GM23338 (cell line): ENCODE results near the gene TPST1.

ENCODE experiments used
- CREB1 ChIP-seq: fragments of 250-450 bp; sonication (Bioruptor Pico); IDR thresholded peaks from 2 replicates; pipeline ENCODE4 v1.5.0; 2020; ENCODE audit warnings: low read depth, mild to moderate bottlenecking, moderate library complexity
- EZH2 ChIP-seq: fragments of 200-600 bp; sonication (generic); IDR thresholded peaks from one replicate; pipeline ENCODE4 v1.8.0; 2017; ENCODE audit warnings: antibody characterized with exemption, mild to moderate bottlenecking, low read depth; ENCODE audit not compliant: unreplicated experiment
- EZH2phosphoT487 ChIP-seq: fragments of 200-600 bp; sonication (generic); IDR thresholded peaks from one replicate; pipeline ENCODE4 v1.8.1; 2018; ENCODE audit warnings: antibody characterized with exemption; ENCODE audit not compliant: unreplicated experiment
- JUNB ChIP-seq: IDR thresholded peaks from one replicate; pipeline ENCODE4 v1.6.1; 2016; ENCODE audit warnings: antibody characterized with exemption; ENCODE audit not compliant: unreplicated experiment
- NANOG ChIP-seq: IDR thresholded peaks from 2 replicates; pipeline ENCODE4 v1.6.1; 2016; ENCODE audit warnings: antibody characterized with exemption, borderline replicate concordance
- POLR2AphosphoS5 ChIP-seq: IDR thresholded peaks from 2 replicates; pipeline ENCODE4 v1.6.1; 2016; ENCODE audit warnings: antibody characterized with exemption, low read depth
- STAT1 ChIP-seq: IDR thresholded peaks from one replicate; pipeline ENCODE4 v1.6.1; 2016; ENCODE audit warnings: antibody characterized with exemption; ENCODE audit not compliant: unreplicated experiment
- ZNF114 ChIP-seq: fragments of 250-450 bp; sonication (Bioruptor Pico); IDR thresholded peaks from 2 replicates; pipeline ENCODE4 v1.5.0; 2020; ENCODE audit warnings: mild to moderate bottlenecking, moderate library complexity
- ZNF331 ChIP-seq: fragments of 250-450 bp; sonication (Bioruptor Pico); IDR thresholded peaks from 2 replicates; pipeline ENCODE4 v1.5.0; 2020; ENCODE audit warnings: low read depth, mild to moderate bottlenecking, moderate library complexity
- TF ChIP-seq, protein P1 (sequence below), 2 experiments: fragments of 200-600 bp in 1 of 2; sonication (generic) in 1 of 2; conservative IDR thresholded peaks; 2 replicates each; pipeline versions ENCODE4 v1.5.1 to v1.6.1; 2016 to 2017; ENCODE audit warnings: antibody characterized with exemption in 2 of 2, low read depth in 2 of 2, mild to moderate bottlenecking in 2 of 2, moderate library complexity in 1 of 2
- TF ChIP-seq, protein P2 (sequence below): IDR thresholded peaks from one replicate; pipeline ENCODE4 v1.6.1; 2018; ENCODE audit warnings: antibody characterized with exemption; ENCODE audit not compliant: unreplicated experiment
- TF ChIP-seq, protein P3 (sequence below): IDR thresholded peaks from 2 replicates; pipeline ENCODE4 v1.6.1; 2016; ENCODE audit warnings: antibody characterized with exemption
- TF ChIP-seq, protein P4 (sequence below): fragments of 250-450 bp; sonication (Bioruptor Pico); IDR thresholded peaks from 2 replicates; pipeline ENCODE4 v1.5.0; 2020; ENCODE audit warnings: mild to moderate bottlenecking, moderate library complexity

DNA sequence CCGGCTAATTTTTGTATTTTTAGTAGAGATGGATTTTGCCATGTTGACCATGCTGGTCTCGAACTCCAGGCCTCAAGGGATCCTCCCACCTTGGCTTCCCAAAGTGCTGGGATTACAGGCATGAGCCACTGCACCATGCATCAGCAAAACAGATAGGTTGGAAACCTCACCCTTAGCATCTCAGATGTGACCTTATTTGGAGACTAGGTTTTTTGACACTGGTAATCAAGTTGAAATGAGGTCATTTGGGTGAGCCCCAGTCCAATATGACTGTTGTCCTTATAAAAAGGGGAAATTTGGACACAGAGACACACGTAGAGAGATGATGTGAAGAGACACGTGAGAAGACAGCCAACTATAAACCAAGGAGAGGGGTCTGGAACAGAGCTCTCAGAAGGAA is 42.5 kb upstream of the TPST1 start:
- TF ChIP-seq, protein P1, sequence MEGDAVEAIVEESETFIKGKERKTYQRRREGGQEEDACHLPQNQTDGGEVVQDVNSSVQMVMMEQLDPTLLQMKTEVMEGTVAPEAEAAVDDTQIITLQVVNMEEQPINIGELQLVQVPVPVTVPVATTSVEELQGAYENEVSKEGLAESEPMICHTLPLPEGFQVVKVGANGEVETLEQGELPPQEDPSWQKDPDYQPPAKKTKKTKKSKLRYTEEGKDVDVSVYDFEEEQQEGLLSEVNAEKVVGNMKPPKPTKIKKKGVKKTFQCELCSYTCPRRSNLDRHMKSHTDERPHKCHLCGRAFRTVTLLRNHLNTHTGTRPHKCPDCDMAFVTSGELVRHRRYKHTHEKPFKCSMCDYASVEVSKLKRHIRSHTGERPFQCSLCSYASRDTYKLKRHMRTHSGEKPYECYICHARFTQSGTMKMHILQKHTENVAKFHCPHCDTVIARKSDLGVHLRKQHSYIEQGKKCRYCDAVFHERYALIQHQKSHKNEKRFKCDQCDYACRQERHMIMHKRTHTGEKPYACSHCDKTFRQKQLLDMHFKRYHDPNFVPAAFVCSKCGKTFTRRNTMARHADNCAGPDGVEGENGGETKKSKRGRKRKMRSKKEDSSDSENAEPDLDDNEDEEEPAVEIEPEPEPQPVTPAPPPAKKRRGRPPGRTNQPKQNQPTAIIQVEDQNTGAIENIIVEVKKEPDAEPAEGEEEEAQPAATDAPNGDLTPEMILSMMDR (conservative IDR thresholded peaks at IDR 0.05; ENCODE audit: low read depth in 2 of 2) = no peak
- TF ChIP-seq EZH2 = no peak
- TF ChIP-seq, protein P2, sequence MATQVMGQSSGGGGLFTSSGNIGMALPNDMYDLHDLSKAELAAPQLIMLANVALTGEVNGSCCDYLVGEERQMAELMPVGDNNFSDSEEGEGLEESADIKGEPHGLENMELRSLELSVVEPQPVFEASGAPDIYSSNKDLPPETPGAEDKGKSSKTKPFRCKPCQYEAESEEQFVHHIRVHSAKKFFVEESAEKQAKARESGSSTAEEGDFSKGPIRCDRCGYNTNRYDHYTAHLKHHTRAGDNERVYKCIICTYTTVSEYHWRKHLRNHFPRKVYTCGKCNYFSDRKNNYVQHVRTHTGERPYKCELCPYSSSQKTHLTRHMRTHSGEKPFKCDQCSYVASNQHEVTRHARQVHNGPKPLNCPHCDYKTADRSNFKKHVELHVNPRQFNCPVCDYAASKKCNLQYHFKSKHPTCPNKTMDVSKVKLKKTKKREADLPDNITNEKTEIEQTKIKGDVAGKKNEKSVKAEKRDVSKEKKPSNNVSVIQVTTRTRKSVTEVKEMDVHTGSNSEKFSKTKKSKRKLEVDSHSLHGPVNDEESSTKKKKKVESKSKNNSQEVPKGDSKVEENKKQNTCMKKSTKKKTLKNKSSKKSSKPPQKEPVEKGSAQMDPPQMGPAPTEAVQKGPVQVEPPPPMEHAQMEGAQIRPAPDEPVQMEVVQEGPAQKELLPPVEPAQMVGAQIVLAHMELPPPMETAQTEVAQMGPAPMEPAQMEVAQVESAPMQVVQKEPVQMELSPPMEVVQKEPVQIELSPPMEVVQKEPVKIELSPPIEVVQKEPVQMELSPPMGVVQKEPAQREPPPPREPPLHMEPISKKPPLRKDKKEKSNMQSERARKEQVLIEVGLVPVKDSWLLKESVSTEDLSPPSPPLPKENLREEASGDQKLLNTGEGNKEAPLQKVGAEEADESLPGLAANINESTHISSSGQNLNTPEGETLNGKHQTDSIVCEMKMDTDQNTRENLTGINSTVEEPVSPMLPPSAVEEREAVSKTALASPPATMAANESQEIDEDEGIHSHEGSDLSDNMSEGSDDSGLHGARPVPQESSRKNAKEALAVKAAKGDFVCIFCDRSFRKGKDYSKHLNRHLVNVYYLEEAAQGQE = no peak
- TF ChIP-seq EZH2phosphoT487 = no peak
- TF ChIP-seq POLR2AphosphoS5 = no peak
- no peak for TF ChIP-seq STAT1
- TF ChIP-seq ZNF114 = no peak
- TF ChIP-seq, protein P3, sequence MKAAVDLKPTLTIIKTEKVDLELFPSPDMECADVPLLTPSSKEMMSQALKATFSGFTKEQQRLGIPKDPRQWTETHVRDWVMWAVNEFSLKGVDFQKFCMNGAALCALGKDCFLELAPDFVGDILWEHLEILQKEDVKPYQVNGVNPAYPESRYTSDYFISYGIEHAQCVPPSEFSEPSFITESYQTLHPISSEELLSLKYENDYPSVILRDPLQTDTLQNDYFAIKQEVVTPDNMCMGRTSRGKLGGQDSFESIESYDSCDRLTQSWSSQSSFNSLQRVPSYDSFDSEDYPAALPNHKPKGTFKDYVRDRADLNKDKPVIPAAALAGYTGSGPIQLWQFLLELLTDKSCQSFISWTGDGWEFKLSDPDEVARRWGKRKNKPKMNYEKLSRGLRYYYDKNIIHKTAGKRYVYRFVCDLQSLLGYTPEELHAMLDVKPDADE = no peak
- TF ChIP-seq CREB1 (CRISPR knock-in tag) = no peak
- TF ChIP-seq JUNB = no peak
- TF ChIP-seq, protein P4, sequence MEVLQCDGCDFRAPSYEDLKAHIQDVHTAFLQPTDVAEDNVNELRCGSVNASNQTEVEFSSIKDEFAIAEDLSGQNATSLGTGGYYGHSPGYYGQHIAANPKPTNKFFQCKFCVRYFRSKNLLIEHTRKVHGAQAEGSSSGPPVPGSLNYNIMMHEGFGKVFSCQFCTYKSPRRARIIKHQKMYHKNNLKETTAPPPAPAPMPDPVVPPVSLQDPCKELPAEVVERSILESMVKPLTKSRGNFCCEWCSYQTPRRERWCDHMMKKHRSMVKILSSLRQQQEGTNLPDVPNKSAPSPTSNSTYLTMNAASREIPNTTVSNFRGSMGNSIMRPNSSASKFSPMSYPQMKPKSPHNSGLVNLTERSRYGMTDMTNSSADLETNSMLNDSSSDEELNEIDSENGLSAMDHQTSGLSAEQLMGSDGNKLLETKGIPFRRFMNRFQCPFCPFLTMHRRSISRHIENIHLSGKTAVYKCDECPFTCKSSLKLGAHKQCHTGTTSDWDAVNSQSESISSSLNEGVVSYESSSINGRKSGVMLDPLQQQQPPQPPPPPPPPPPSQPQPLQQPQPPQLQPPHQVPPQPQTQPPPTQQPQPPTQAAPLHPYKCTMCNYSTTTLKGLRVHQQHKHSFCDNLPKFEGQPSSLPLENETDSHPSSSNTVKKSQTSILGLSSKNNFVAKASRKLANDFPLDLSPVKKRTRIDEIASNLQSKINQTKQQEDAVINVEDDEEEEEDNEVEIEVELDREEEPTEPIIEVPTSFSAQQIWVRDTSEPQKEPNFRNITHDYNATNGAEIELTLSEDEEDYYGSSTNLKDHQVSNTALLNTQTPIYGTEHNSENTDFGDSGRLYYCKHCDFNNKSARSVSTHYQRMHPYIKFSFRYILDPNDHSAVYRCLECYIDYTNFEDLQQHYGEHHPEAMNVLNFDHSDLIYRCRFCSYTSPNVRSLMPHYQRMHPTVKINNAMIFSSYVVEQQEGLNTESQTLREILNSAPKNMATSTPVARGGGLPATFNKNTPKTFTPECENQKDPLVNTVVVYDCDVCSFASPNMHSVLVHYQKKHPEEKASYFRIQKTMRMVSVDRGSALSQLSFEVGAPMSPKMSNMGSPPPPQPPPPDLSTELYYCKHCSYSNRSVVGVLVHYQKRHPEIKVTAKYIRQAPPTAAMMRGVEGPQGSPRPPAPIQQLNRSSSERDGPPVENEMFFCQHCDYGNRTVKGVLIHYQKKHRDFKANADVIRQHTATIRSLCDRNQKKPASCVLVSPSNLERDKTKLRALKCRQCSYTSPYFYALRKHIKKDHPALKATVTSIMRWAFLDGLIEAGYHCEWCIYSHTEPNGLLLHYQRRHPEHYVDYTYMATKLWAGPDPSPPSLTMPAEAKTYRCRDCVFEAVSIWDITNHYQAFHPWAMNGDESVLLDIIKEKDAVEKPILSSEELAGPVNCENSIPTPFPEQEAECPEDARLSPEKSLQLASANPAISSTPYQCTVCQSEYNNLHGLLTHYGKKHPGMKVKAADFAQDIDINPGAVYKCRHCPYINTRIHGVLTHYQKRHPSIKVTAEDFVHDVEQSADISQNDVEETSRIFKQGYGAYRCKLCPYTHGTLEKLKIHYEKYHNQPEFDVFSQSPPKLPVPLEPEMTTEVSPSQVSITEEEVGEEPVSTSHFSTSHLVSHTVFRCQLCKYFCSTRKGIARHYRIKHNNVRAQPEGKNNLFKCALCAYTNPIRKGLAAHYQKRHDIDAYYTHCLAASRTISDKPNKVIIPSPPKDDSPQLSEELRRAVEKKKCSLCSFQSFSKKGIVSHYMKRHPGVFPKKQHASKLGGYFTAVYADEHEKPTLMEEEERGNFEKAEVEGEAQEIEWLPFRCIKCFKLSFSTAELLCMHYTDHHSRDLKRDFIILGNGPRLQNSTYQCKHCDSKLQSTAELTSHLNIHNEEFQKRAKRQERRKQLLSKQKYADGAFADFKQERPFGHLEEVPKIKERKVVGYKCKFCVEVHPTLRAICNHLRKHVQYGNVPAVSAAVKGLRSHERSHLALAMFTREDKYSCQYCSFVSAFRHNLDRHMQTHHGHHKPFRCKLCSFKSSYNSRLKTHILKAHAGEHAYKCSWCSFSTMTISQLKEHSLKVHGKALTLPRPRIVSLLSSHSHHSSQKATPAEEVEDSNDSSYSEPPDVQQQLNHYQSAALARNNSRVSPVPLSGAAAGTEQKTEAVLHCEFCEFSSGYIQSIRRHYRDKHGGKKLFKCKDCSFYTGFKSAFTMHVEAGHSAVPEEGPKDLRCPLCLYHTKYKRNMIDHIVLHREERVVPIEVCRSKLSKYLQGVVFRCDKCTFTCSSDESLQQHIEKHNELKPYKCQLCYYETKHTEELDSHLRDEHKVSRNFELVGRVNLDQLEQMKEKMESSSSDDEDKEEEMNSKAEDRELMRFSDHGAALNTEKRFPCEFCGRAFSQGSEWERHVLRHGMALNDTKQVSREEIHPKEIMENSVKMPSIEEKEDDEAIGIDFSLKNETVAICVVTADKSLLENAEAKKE (CRISPR knock-in tag) = no peak
- no peak for TF ChIP-seq NANOG
- TF ChIP-seq ZNF331 (CRISPR knock-in tag) = no peak
